ENCODE results near the gene CCDC124.

Gene CCDC124

GRCh38 chr19:17936379-17936778, 3.6 kb downstream of the CCDC124 start:
- DNase-seq (ENCODE audit: low read depth in 2 of 2) = no peak

GRCh38 chr19:17937371-17937900, 4.6 kb downstream of the CCDC124 start:
- DNase-seq (ENCODE audit: low read depth in 2 of 2) = no peak

- DNase-seq (ENCODE audit: low read depth in 2 of 2) = peak; percentile 38 to 40
These were observed 5.5 kb downstream of the CCDC124 start for GRCh38 chr19:17938092-17938845.

- no peak for DNase-seq (ENCODE audit: low read depth in 2 of 2)
These were observed 9.4 kb downstream of the CCDC124 start for GRCh38 chr19:17942181-17942580.

- no peak for DNase-seq (ENCODE audit: low read depth in 2 of 2)
These were observed 9.9 kb downstream of the CCDC124 start for GRCh38 chr19:17942582-17943273.

- DNase-seq (ENCODE audit: low read depth in 2 of 2) = no peak
These were observed 10.7 kb downstream of the CCDC124 start for GRCh38 chr19:17943274-17944221.

- peak; percentile 29 to 35 for DNase-seq (ENCODE audit: low read depth in 2 of 2)
These were observed 11.5 kb downstream of the CCDC124 start for GRCh38 chr19:17944301-17944700.

- DNase-seq (ENCODE audit: low read depth in 2 of 2) = no peak
These were observed 14.4 kb downstream of the CCDC124 start for GRCh38 chr19:17946965-17947784.

GRCh38 chr19:17947815-17948513, 15.1 kb downstream of the CCDC124 start:
- peak; percentile 81 to 82 for DNase-seq (ENCODE audit: low read depth in 2 of 2)

GRCh38 chr19:17948514-17948900, 15.7 kb downstream of the CCDC124 start:
- DNase-seq (ENCODE audit: low read depth in 2 of 2) = no peak

GRCh38 chr19:17948931-17949930, 16.4 kb downstream of the CCDC124 start:
- no peak for DNase-seq (ENCODE audit: low read depth in 2 of 2)

- DNase-seq (ENCODE audit: low read depth in 2 of 2) = no peak
These were observed 17.1 kb downstream of the CCDC124 start for GRCh38 chr19:17949956-17950309.

- DNase-seq (ENCODE audit: low read depth in 2 of 2) = no peak
These were observed 17.7 kb downstream of the CCDC124 start for GRCh38 chr19:17950310-17951156.

GRCh38 chr19:17951157-17951989, 18.6 kb downstream of the CCDC124 start:
- no peak for DNase-seq (ENCODE audit: low read depth in 2 of 2)

- no peak for DNase-seq (ENCODE audit: low read depth in 2 of 2)
These were observed 19.5 kb downstream of the CCDC124 start for GRCh38 chr19:17951990-17952976.

- DNase-seq (ENCODE audit: low read depth in 2 of 2) = no peak
These were observed 20.5 kb downstream of the CCDC124 start for GRCh38 chr19:17953316-17953801.
